ENCODE measurements around the gene MAP7D2. TPM values are rescaled to one million over a fixed set of nuclear protein-coding genes. Genes with fewer than 3 reads are reported as not detected.

MAP7D2 gene
- total and polyA plus RNA-seq, 7 donors, result 0.07 to 1.2 (median 0.46) TPM; not detected in 1

DNA sequence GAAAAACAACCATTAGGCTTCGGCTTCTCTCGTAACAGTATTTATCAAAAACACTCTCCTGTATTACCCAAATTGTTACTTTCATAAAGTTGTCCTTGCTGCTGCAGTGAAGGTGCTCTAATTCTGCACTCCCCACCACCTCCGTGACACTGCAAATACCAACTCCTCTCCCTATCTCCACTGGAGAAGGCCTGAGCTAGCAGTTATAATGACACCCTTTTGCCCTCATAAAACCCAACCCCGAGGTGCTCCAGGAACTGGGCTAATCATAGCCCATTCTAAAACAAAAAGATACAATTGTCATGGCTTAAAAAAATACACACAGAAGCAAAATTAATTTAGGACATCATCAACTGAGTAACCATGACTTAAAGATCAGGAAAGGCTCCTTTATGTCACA is 59.2 kb downstream of the MAP7D2 start:
- DNase-seq (no peak), ATAC-seq (no peak)
- Histone ChIP-seq H3K27me3 (ENCODE audit: insufficient read depth in 3 of 3, low read length in 2 of 3) (peaks cover 0 to 4% (median 0%) of the 10 kb centered on the region in 3 donors), H3K36me3 (ENCODE audit: insufficient read depth in 1 of 2, low read depth in 1 of 2) (no peaks in the 10 kb centered on the region), H3K9me3 (no peaks in the 10 kb centered on the region), H3K27ac (no peak overlapping the region), H3K4me3 (no peak overlapping the region), H3K4me1 (no peaks in the 10 kb centered on the region)
- WGBS, 3 donors, result 79 to 85% (median 84%) methylated on average over 4 of the region's 4 CpGs
- TF ChIP-seq, protein P1, sequence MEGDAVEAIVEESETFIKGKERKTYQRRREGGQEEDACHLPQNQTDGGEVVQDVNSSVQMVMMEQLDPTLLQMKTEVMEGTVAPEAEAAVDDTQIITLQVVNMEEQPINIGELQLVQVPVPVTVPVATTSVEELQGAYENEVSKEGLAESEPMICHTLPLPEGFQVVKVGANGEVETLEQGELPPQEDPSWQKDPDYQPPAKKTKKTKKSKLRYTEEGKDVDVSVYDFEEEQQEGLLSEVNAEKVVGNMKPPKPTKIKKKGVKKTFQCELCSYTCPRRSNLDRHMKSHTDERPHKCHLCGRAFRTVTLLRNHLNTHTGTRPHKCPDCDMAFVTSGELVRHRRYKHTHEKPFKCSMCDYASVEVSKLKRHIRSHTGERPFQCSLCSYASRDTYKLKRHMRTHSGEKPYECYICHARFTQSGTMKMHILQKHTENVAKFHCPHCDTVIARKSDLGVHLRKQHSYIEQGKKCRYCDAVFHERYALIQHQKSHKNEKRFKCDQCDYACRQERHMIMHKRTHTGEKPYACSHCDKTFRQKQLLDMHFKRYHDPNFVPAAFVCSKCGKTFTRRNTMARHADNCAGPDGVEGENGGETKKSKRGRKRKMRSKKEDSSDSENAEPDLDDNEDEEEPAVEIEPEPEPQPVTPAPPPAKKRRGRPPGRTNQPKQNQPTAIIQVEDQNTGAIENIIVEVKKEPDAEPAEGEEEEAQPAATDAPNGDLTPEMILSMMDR (IDR thresholded peaks at IDR 0.05), result no peak
- intact Hi-C loops (cut with DNase I), result no loop called here

DNA sequence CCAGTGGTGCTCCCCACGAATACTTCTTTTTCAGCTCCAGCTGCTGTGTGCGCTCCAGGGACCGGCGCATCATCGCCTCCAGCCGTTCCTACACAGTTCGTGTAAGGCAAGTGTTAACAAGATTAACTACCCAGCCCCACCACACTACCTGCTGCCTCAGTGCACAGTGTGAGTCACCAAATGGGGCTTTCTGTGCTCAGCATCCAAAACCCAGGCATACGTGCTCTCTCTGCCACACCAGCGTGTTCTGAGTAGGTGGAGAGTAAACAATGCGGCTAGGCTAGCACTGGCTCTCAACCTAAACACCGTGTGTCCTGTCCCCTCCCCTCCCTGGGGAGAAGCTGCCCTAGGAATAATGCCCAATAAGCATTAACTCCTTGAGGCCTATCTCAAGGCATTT is 60.0 kb downstream of the MAP7D2 start:
- no peak for ATAC-seq

DNA sequence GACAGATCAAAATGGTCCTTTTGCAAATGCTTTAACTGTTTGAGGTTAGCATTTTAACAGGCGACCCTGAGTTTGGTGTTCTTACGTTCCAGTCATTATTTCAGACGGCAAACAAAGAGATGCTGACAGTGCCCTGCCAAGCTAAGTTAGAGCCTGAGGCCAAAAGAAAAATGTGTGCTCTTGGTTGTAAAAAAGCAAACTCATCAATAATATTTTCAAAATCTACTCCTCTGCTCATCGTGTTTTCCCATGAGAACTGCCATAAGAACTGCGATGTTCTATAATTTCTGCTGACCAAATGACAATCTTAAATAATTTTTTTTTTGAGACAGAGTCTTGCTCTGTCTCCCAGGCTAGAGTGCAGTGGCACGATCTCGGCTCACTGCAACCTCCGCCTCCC is 63.2 kb downstream of the MAP7D2 start:
- no peaks in the 10 kb centered on the region for H3K36me3 ChIP-seq (ENCODE audit: insufficient read depth in 1 of 2, low read depth in 1 of 2)
- H3K9me3 ChIP-seq, result no peaks in the 10 kb centered on the region
- 89 to 91% (median 91%) methylated on average over 8 of the region's 8 CpGs for WGBS, 3 donors
- intact Hi-C loops (cut with DNase I), result loop anchor here in 1 of 2 donors (5.0 kb wide), 1 partner anchor 389 kb away; no protein-coding TSS in a partner anchor
- no peak overlapping the region for H3K27ac ChIP-seq
- TF ChIP-seq, protein P1 (IDR thresholded peaks at IDR 0.05), result no peak
- H3K4me3 ChIP-seq, result no peak overlapping the region
- H3K4me1 ChIP-seq, result no peaks in the 10 kb centered on the region
- no peak for ATAC-seq
- no peak for DNase-seq
- peaks cover 0 to 4% (median 0%) of the 10 kb centered on the region in 3 donors for H3K27me3 ChIP-seq (ENCODE audit: insufficient read depth in 3 of 3, low read length in 2 of 3)

More for the DNA sequence above, 60.0 kb downstream of the MAP7D2 start:
- Histone ChIP-seq H3K27me3 (ENCODE audit: insufficient read depth in 3 of 3, low read length in 2 of 3) (peaks cover 0 to 4% (median 0%) of the 10 kb centered on the region in 3 donors), H3K4me3 (no peak overlapping the region), H3K36me3 (ENCODE audit: insufficient read depth in 1 of 2, low read depth in 1 of 2) (no peaks in the 10 kb centered on the region), H3K4me1 (no peaks in the 10 kb centered on the region), H3K27ac (no peak overlapping the region), H3K9me3 (no peaks in the 10 kb centered on the region)
- no peak for DNase-seq
- intact Hi-C loops (cut with DNase I), result no loop called here
- TF ChIP-seq, protein P1 (IDR thresholded peaks at IDR 0.05), result no peak
- WGBS, 3 donors, result 54 to 66% (median 60%) methylated on average over 11 of the region's 11 CpGs

DNA sequence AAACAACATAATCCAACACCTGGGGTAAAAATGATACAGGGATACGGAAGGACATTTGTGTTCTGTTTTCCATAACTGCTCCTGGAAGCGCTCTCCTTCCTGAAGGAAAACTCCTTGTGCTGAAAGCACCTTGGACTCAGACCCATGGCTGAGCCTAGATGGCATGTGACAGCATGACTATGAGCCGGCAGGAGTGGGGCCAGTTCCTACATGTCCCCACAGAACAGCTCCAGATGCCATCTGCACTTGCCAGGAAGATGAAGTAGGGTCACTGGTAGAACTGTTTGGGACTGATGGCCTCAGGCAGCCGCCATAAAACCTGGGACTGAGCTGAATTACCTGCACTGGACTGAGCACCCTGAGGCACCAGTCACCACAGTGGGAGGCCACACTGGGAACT is 69.8 kb downstream of the MAP7D2 start:
- Histone ChIP-seq H3K9me3 (no peaks in the 10 kb centered on the region), H3K36me3 (ENCODE audit: insufficient read depth in 1 of 2, low read depth in 1 of 2) (no peaks in the 10 kb centered on the region), H3K27me3 (ENCODE audit: insufficient read depth in 3 of 3, low read length in 2 of 3) (no peaks in the 10 kb centered on the region), H3K4me1 (no peaks in the 10 kb centered on the region), H3K4me3 (no peak overlapping the region), H3K27ac (no peak overlapping the region)
- DNase-seq (no peak), ATAC-seq (peak in 3 of 4 donors; percentile 42 to 60 (median 46))
- intact Hi-C loops (cut with DNase I), result no loop called here
- TF ChIP-seq, protein P1 (IDR thresholded peaks at IDR 0.05), result no peak
- 57 to 90% (median 80%) methylated on average over 4 of the region's 4 CpGs for WGBS, 3 donors

DNA sequence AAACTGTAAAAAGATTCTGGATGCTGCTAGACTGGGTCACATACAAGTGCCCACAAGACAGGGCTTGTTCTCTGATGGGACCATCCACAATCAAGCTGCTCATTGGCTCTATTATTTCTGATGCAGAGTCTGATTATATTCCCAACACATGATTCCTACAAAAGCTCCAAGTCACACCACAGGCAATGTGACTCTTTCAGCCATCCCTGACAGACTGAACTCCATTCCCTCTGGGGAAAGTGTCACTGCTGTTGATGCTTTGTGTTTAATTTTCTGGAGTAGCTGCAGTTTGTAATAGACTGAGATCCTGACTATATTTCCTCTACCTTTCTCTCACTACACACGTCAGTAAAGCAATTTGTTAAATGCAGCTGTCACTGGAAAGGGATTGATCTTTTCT is 70.5 kb downstream of the MAP7D2 start:
- Histone ChIP-seq H3K27ac (no peak overlapping the region), H3K36me3 (ENCODE audit: insufficient read depth in 1 of 2, low read depth in 1 of 2) (no peaks in the 10 kb centered on the region), H3K27me3 (ENCODE audit: insufficient read depth in 3 of 3, low read length in 2 of 3) (no peaks in the 10 kb centered on the region), H3K4me1 (no peaks in the 10 kb centered on the region), H3K9me3 (no peaks in the 10 kb centered on the region), H3K4me3 (no peak overlapping the region)
- no peak for DNase-seq
- TF ChIP-seq, protein P1 (IDR thresholded peaks at IDR 0.05), result no peak
- ATAC-seq, result no peak
- intact Hi-C loops (cut with DNase I), result no loop called here
- 65 to 77% (median 69%) methylated on average over 1 of the region's 1 CpG for WGBS, 3 donors
